Activated CD4-positive, CD25-positive, alpha-beta regulatory T cell treated with anti-CD3 and anti-CD28 coated beads, Interleukin-2, amount 50 U/mL, for 72 hours (primary cell): ENCODE results near the gene TAF1B.

Source experiments
- DNase-seq: peaks from one replicate; pipeline ENCODE4 v3.0.0; 2021

TAF1B gene

DNA sequence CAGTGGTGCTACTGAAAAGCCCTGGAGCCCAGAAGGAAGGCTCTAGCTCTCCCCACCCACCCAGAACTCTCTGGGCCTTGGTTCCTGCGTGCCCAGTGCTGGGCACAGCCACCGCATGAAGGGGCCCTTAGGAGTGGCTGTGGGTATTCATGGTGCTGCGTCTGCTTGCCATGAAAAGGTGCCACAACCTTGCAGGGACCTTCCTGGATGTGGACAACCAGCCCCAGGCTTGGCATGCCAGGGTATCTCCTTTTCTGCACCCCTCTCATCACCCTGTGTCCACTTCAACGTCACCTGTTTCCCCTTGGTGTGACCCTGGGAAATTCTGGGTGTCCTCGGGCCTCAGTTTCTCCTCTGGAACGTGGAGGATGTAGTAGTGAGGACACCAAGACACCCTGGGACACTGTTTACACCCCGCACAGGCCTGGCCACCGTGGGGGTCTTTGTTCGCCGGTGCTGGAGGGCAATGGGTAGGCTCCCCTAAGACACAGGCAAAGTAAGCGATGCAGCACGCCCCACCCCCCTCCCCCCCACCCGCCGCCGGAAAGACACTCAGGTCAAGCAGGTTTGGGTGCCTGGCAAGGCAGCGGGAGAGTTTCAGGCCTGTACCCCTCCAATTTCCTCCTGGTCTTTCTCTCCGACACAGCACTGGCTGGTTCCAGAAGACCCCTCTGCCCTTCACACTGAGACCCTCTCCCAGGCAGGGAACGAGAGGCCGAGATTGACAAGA is 34.8 kb upstream of the TAF1B start:
- DNase-seq = no peak

DNA sequence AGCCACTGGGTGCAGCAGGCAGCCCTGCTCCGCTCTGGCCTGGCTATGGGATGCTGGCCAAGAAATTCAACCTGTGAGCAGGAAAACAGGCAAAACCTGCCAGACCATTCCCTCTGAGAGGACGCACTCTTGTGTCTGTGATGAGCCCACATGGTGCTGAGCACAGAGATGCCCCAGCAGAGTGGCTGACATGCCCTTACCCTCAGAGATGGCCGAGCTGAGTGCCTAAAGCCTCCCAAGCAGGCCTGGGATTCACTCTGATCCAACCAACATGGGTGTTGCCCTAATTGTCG is 34.3 kb upstream of the TAF1B start:
- no peak for DNase-seq

DNA sequence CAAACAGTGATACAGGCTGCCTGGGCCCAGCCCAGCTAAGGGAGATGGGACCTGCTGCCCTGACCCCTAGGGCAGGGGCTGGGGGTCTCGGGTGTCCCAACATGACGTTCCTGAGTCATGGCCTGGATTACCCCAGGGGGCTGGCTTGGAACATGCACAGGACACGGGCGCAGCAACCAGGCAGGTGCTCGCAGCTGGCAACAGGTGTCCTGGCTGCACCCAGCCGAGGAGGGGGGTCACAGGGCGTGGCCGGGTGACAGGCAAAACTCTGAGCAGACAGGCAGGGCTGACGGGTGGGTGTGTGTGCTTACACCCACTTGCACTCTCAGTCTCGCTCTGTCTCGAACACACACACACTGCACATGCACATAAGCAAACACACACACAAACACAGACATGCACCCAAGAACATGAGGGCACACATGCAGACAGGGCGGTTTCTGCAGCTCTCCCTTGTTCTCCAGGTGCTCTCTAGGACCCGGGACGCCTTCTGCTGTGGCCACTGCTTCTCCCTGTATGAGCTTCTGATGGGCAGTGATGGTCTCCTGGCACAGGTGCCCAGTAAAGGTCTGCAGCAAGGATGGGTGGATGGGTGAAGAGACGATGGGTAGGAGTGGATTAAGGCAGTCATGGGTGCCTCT is 33.7 kb upstream of the TAF1B start:
- DNase-seq = no peak

DNA sequence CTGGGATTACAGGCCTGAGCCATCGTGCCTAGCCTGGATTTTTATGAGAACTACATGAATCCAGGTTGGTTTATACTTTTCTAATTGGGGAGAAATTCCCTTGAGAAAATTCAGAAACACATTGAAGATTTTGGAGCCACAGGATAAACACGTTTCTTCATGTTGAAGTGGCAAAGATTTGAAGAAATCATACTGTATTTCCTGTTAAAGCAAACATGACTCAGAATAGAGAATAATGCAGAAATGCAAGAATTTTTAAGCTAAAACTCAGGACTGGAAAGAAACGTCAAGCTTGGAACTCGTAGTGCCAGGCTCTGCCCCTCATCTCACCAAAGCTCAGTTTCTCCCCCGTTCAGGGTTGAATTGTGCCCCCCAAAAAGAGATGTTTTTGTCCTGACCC is 32.1 kb upstream of the TAF1B start:
- no peak for DNase-seq

DNA sequence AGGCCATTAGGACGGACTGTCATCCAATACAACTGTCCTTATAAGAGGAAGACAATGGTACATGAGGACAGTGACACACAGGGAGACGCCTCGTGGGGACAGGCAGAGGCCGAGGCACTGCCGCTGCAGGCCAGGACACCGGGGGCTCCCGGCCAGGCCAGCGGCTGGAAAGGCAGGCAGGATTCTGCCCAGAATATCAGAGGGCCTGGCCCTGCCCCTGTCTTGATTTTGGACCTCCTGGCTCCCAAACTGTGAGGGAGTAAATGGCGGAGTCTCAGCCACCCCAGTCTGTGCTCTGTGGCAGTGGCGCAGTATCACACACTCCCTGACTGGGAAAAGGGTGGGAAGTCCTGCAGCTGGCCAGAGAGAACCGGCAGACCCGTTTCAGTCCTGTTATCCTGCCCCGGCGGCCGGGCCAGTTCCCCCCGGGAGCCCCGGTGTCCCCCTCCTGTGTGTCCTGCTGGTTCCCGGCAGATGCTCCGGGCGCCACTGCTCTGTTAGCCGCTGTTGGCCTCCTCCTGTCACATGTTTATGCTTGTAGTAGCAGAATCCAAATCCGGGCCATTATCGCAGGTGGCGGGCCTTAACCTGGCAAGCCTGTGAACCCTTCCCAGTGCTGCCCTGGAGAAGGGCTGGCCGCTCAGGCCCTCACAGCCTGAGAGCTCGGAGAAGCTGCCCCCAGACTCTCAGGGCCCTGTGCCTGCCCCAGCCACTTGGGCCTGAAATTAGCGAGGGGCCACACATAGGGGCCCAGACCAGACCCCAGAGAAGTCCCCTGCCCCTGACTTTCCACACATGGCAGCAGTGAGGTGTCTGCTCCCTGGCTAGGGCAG is 31.4 kb upstream of the TAF1B start:
- no peak for DNase-seq

DNA sequence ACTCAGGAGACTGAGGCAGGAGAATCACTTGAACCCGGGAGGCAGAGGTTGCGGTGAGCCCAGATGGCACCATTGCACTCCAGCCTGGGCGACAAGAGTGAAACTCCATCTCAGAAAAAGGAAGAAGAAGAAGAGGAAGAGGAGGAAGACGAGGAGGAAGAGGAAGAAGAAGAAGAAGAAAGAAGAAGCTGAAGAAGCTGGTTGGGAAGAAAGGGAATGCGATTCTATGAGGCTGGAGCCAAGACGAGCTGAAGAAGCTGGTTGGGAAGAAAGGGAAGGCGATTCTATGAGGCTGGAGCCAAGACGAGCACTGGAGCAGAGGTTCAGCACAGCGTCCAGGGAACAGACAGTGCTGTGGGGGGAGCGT is 30.3 kb upstream of the TAF1B start:
- DNase-seq = no peak

DNA sequence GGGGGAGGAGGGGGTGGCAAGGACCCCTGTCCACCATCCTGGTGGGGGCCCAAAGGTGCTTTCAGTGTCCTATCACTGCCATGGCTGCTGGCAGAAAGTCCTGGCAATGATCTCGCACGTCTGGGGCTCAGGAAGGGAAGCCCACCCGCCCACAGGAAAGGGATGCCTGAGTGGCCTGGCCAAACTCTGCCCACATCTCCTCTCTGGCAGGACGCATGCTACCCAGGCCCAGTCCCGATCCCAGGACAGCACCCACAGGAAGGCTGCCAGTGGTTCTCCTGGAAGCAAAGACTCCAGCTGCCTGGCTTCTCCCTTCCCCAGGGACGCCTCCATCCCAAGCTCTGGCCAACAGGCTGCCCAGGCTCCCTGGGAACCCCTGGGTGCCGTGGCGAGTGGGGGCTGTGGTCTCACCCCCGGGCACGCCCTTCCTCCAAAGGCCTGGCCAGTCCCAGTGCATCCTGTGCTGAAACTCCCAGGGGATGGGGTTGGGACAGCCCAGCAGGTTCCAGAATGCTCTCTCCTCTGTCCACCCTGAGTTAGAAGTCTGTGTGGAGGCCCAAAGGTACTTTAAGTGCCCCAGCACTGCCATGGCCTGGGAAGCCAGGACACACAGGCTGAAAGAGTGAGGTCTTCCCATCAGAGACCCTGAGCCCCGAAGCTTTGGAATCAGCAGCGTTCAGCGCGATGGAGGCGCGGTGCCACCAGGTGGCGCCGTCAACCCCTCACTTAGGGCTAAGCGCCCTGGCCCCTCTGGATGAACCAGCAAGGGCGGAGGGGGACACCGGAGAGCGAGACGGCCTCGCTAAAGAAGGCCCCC is 29.8 kb upstream of the TAF1B start:
- DNase-seq = peak; percentile 75

DNA sequence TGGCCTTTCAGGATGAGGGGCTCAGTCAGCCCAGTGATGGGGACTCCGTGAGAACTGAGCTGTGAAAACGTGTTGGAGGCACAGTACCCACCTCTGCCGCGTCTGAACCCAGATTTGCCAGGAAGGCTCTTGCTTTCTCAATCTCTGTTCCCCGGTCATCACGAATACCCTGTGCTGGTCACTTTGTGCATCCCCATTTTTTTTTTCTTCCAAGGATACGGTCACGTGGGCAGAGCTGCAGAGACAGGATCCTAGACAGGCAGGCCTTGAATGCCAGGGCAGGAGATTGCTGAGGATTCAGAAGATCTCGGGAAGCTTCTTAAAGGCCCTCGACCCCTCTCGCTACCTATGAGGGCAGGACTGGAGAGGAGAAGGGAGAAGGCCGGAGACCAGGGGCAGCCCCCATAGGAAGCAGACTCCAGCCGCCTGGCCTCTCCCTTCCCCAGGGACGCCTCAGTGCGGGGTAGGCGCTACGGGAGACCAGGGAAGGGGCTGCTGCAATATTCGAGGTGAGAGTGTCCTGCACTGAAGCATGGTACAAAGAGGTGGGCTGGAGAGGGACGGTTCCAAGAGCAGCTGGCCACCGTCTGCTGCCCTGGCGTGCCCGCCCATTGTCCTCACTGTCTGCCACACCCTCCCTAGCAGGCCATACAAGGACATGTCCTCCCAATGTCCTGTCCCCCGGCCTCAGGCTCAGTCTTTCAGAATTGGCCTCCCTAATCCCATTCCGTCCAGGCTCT is 29.0 kb upstream of the TAF1B start:
- DNase-seq = no peak

DNA sequence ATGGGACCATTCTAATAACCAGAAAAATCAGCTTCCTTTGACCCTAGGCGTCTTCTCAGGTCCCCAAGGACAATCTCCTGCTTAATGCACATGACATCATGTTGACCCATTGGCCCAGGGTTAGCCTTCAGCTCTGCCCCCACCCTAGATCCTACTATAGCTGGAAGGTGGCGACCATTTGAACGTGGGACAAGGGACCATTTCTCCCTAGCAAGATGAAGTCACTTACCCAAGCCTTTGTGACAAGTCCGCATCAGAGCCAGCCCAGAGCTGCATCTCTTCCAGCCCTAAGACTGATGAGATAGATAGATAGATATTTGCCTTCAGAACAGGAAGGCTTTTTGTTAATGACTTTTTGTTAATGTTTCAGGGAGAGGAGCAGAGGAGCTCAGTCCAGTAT is 28.2 kb upstream of the TAF1B start:
- DNase-seq = no peak

DNA sequence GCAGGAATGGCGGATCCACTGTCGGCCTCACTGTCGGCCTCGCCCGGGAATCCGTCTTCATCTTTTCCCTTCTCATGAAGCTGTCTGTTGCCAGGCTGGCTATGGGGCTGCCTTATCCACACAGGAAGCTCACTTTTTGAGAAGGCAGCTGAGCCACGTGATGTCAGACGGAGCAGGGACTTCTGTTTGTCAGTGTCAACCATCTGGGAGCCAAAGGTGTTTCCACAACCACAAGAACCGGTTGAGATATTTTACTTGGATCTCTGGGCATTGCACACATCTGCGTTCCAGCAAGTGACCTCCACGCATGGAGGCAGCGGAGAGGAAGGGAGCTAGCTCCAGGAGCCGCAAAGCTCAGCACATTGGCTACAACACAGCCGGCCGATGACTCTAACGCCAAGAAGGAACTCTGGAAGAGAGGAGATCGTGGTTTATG is 27.4 kb upstream of the TAF1B start:
- DNase-seq = no peak

DNA sequence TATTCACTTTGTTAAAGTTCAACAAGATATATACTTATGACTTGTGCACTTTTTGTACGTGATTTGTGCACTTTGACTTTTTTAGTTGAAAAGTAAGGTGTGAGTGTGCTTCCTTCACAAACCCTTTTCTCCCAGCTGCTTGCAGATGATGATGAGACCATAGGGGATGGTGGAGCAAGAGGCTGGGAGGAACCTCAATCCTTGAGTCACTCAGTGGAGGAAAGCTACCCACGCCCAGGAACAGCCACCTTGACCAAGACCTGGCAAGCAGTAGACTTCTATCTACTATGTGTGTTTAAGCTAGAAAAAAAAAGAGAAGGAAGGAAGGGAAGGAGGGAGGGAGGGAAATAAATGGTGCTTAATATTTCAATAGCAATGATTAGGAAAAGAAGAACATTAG is 25.2 kb upstream of the TAF1B start:
- DNase-seq = no peak

DNA sequence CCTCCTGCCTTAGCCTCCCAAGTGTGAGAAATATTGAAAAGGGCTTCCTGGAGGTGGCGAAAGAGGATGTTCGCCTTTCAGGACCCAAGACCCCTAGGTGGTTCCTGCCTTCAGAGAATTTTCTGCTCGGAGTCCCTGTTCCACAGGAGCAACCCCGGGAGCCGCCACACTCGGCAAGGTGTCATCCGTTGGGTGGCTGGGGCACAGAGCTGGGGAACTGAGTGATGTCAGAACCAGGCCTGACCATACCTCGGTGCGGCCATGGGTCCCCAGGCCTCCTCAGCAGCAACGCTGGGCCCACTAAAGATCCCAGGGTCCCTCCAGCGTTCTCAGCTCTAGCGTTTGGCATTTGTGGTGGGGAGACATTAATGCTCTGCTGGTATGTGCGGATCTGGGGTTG is 23.7 kb upstream of the TAF1B start:
- DNase-seq = no peak

DNA sequence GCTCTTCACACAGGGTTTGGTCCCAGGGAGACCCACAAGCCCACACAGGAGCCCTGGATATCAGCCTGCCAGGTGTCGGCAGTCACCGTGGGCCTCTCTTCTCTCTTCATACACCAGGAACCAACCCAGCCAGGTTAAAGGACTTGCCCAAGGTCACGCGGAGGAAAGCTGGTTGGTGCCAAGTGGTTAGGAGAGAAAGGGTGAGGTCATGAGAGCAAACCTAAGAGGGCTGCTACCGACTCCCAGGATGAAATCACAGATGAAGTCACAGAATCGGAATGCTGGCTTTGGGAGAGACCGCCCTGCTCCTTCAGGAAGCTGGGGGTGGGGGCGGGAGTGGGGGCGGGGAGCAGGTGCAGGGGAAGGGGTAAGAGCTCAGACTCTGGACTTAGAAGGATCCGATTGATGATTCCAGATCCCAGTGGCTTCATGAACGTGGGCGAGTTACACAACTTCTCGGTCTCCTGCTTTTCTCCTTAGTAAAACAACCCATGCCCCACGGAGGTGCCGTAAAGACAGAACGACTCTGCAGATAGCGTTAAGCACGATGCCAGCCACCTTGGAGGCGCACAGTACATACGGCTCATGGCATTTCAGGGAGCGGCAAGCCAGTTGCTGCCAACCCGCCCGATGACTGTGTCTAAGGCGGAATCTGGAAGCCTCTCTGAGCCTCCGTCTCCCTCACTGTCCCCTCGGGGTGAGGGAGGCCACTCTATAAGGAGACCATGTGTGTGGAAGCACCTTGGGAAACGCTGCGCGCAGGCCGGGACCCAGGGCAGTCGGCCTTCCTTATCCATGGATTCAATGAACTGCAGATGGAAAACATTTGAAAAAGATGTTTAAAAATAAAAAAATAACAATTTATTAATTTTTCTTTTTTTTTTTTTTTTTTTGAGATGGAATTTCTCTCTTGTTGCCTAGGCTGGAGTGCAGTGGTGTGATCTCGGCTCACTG is 23.0 kb upstream of the TAF1B start:
- DNase-seq = no peak

DNA sequence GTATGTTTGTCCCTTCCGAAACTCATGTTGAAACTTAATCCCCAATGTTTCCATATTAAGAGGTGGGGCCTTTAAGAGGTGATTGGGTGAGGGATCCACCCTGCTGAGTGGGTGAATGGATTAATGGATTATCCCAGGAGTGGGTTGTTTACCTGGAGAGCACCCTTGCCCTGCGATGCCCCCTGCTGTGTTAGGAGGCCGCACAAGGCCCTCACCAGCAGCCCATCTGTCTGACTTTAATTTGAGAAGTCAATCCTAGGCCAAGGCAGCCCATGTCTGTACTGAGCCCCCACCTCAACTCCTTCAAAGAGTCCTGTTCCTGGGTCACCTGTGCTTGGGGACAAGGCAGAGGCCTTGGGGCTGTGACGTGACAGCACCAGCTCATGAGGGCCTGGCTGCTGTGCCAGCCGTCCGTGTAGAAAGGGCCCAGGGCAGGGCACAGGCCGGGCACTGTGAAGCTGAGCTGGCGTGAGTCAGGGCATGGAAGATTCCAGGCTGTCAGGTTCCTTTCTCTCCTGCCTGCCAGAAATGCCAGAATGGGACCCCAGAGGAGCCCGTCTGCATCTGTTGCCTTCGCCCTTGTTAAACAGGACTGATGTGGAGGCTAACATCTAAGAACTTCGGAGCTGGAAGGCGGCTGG is 21.3 kb upstream of the TAF1B start:
- DNase-seq = no peak

DNA sequence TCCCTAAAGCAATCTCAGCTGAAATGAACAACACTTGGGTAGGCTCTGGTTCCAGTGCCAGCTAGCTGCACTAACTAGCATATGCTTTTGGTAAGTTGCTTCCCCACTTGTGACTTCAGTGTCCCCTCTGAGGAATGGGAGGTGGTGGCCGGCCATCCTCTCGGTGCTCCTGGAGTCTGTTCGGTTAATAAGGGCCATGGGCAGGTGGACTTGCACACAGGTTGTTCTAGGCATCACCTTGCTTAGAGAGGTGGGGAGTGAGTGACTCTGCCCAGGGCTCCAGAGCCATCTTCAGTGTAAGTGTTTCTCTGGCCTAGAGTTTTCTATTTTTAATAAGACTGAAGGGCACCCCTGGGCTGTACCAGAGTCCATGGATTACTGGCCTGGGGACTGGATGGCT is 18.8 kb upstream of the TAF1B start:
- DNase-seq = no peak

DNA sequence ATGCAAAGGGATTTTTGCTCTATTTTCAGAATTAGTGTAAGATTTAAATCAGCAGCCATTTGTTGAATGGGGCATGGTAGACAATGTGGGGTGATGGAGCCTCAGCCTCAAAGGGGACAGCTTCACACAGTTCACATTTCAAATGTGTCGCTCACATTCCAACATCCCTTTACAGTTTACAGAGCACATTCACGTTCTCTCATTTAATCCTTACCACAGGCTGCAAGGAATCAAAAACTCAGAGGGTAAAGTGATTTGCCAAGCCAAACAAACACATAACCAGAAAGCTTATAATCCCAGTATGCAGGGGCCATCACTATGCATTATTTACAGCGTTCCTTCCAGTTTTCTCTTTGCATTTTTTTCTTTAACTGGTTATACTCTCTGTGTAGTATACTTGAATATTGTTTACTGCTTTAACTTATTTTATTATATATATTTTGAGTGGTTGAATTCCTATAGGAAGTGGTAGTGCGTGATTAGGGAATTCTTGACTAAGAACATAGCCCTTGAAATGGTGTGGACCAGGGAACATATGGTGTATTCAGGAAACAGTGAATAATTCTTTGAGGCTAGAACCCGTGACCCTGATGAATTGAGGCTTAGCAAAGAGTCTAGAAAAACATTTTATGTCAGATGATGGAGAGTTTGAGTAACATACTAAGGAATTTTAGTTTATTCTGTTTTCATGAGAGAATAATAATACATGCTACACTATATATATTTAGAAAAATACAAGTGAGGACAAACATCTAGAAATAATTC is 18.1 kb upstream of the TAF1B start:
- DNase-seq = no peak

DNA sequence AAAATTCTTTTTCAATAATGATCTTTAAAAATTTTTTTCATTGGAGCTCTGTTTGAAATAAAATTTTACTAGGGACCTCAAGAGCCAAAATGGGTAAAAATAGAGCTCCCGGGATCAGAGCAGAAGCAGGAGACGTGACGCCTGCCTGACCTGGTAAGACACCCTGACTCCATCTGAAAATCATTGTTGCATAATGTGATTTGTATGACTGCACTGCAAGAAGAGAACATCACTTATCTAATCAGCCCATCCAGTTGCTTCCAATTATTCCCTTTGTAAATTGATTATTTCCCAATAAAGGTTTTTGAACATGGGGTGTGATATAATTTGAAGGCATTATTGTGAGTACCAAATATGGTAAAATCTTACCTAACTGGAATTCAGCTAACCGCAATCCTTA is 17.1 kb upstream of the TAF1B start:
- DNase-seq = no peak

DNA sequence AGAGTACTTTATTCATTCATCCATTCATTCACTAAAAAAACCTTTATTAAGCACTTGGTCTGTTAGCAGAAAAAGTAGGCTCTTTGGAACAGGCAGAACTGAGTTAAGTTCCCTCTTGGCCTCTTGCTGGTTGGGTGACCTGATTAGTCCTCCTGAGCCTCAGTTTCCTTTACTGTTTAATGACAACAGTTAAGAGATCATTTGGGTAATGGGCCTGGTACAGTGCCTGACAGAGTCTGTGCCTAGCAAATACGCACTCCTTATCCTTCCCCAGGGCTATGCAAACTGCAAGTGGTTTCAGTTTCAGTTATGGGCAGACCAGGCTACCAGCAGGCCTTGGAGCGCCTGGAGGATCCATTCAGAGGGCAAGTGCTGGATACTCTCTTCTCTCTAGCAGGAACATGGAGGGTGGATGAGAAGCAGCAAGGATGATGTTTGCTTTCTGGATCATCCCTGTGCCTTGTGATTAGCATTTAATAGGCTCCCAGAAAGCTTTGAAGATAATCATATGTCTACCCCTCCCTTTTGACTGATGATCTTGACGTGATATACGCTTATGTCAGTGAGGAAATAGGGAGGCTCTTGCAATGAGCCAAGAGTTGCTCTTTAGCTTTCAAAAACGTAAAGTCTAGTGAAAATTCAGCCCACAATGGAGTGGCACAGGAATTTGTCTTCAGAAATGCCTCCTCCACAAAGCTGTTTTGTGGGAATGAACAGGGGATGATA is 12.4 kb upstream of the TAF1B start:
- DNase-seq = no peak

DNA sequence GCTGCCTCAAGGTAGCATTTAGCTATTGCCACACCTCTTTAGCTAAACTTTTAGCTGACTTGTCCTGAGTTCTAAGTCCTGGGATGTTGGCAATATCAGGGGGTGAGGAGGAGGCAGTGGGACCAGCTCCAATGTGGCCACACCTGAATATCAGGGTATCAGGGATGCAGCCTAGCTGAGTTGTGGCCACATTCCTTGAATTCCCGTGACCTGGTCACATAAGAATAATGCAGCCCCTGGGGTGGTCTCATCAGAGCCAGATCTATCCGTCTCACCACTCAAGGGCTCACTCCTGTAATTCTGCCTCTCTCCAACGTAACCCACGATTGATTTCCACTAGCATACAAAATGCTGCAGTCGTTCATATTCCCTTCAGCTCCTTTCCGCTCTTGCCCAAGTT is 11.6 kb upstream of the TAF1B start:
- DNase-seq = no peak

DNA sequence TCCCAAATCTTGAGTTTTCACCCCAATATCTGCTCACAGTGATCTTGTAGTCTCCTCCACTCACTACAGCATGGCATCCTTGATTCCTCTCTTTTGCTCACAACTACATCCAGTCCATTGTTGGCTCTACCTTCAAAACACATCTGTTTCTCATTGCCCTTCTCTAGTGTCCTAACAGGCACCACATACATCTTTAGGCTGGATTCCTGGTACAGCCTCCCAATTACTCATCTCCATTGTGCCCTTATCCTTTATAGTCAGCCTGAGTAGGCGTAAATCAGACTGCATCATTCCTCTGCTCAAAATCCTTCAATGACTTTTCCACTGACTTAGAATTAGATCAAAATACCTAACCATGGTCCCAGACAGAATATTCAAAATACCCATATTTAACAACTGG is 10.7 kb upstream of the TAF1B start:
- no peak for DNase-seq
